PFSK-1 (cell line): ENCODE measurements around the gene SLC4A2.

ENCODE experiments used
- FOXP2 ChIP-seq: optimal IDR thresholded peaks from 2 replicates; pipeline ENCODE3; 2011; ENCODE audit warnings: borderline replicate concordance, control low read depth, inconsistent platforms; ENCODE audit not compliant: insufficient read depth; ENCODE audit errors: extremely low read length, extremely low read depth
- POLR2AphosphoS5 ChIP-seq: IDR thresholded peaks from 2 replicates; pipeline ENCODE4 v1.6.1; 2012; ENCODE audit warnings: low read depth, mild to moderate bottlenecking, control low read depth, low read length, moderate library complexity
- REST ChIP-seq, 2 experiments: IDR thresholded peaks; 2 replicates each; pipeline versions ENCODE4 v1.6.1 to v1.8.0; 2011 to 2012; ENCODE audit warnings: low read depth in 2 of 2, low read length in 2 of 2, control low read depth in 1 of 2, inconsistent platforms in 1 of 2, mild to moderate bottlenecking in 1 of 2, moderate library complexity in 1 of 2; ENCODE audit not compliant: insufficient read depth in 1 of 2
- SIN3A ChIP-seq: IDR thresholded peaks from 2 replicates; pipeline ENCODE4 v1.6.1; 2012; ENCODE audit warnings: mild to moderate bottlenecking, low read length, moderate library complexity, borderline replicate concordance; ENCODE audit not compliant: insufficient read depth
- TAF1 ChIP-seq: IDR thresholded peaks from 2 replicates; pipeline ENCODE4 v1.6.1; 2012; ENCODE audit warnings: low read length, control low read depth, borderline replicate concordance; ENCODE audit not compliant: insufficient read depth

Gene SLC4A2

GRCh38 chr7:151032936-151033863, 26.2 kb upstream of the SLC4A2 start:
- no peak for TF ChIP-seq TAF1
- no peak for TF ChIP-seq SIN3A
- no peak for TF ChIP-seq POLR2AphosphoS5
- TF ChIP-seq REST (IDR thresholded peaks at IDR 0.05; ENCODE audit: insufficient read depth in 1 of 2, low read depth in 2 of 2, low read length in 2 of 2) = no peak
- no peak for TF ChIP-seq FOXP2

GRCh38 chr7:151033864-151034249, 25.5 kb upstream of the SLC4A2 start:
- no peak for TF ChIP-seq SIN3A
- no peak for TF ChIP-seq FOXP2
- TF ChIP-seq REST (IDR thresholded peaks at IDR 0.05; ENCODE audit: insufficient read depth in 1 of 2, low read depth in 2 of 2, low read length in 2 of 2) = no peak
- TF ChIP-seq POLR2AphosphoS5 = no peak
- no peak for TF ChIP-seq TAF1

GRCh38 chr7:151034312-151035025, 24.9 kb upstream of the SLC4A2 start:
- TF ChIP-seq TAF1 (no peak), POLR2AphosphoS5 (no peak), FOXP2 (no peak), REST (IDR thresholded peaks at IDR 0.05; ENCODE audit: insufficient read depth in 1 of 2, low read depth in 2 of 2, low read length in 2 of 2) (no peak), SIN3A (no peak)

GRCh38 chr7:151035026-151035717, 24.2 kb upstream of the SLC4A2 start:
- no peak for TF ChIP-seq SIN3A
- TF ChIP-seq TAF1 = no peak
- TF ChIP-seq REST (IDR thresholded peaks at IDR 0.05; ENCODE audit: insufficient read depth in 1 of 2, low read depth in 2 of 2, low read length in 2 of 2) = no peak
- no peak for TF ChIP-seq POLR2AphosphoS5
- no peak for TF ChIP-seq FOXP2
